Kidney tubule cell (primary cell): ENCODE measurements around the gene FOXP2.
"Not testable (repeated sequence)": the region's sequence is repeated elsewhere in the genome, so short reads cannot be mapped to it uniquely, and the experiment has no call there.

Experiments used
- DNase-seq: peaks from one replicate; pipeline ENCODE4 v3.0.0-alpha.2; 2018; ENCODE audit warnings: low spot score

FOXP2 gene

DNA sequence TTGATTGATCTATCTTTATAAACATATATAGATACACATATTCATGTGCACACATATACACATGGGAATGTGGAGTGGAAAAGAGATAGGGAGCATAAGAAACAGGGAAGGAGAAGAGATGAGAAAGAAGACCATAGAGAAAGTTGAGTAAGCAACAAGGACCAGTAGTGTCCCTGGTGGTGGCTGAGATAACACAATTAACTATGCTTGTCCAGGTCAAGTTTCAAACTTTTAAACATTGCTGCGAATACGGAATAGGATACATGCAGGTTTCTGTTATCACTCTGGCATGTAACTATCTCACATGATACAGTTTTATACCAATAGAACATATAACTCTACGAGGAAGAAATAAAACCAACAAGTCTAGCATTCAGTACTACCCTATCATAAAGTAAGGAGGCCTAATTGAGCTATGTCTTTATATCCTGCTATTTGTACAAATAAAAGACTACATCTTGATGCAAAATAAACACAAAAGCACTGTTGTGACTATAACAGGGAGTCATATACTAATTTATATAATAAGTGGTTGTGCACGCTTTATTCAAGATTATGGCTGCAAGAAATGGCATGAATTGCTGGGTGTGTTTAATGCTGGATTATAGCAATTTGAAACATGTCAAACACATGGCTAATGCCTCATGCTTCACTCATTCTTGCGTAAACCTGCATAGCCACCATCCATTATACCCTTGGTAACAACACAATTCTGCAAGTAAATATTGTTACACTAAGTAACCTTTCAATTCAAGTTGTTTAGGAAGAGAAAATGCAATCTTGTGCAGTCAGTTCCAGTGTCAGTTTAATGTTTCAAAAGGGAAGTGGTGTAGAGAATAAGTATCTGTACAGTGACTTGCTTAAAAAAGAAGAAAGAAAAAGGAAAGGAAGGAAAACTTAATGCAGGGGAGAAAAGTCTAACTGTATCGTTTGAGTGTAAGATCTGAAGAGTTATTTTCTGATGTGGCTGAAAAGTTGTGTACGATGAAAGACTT is 8.2 kb downstream of the FOXP2 start:
- no peak for DNase-seq

GRCh38 chr7:114426382-114426781 is 11.8 kb downstream of the FOXP2 start:
- DNase-seq = no peak

GRCh38 chr7:114426824-114427223 is 12.2 kb downstream of the FOXP2 start:
- peak; percentile 21 for DNase-seq

DNA sequence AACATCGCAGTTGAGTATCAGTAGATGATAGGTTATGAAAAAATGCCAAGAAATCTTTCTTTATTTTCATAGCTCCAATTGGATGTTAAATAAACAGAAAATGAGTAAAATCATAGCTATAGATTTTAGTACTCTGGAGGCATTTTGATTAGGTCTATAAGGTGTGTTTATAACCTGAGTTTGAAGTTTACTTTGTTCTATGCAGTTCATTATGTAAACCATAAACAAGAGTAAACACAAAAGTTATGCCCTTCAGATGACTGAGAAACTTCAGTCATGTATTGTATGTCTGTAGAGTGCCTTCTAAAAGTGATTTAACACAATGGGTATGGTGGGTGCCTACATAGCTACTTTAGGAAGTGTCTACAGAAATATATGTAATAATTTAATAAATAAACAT is 13.6 kb downstream of the FOXP2 start:
- no peak for DNase-seq

GRCh38 chr7:114431189-114431588 is 16.6 kb downstream of the FOXP2 start:
- no peak for DNase-seq

DNA sequence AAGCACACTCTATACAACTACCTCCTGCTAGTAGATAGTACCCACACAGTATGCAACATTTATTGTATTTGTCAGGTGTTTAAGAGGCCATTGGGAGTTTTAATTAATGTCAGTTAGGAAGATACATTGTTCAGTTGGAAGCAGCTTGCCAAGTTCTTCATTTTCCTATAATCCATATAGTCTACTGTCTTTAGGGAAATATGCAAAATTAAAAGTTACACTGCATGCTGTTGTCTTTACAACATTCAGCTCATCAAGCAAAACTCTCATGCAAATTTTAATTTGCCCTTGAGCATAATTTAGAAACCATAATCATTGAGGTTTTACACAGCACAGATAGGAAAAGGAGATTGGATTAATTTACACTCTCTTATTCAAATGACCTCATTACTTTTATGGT is 17.4 kb downstream of the FOXP2 start:
- DNase-seq = no peak

GRCh38 chr7:114432703-114433102 is 18.1 kb downstream of the FOXP2 start:
- DNase-seq = no peak

GRCh38 chr7:114439581-114439980 is 25.0 kb downstream of the FOXP2 start:
- no peak for DNase-seq

DNA sequence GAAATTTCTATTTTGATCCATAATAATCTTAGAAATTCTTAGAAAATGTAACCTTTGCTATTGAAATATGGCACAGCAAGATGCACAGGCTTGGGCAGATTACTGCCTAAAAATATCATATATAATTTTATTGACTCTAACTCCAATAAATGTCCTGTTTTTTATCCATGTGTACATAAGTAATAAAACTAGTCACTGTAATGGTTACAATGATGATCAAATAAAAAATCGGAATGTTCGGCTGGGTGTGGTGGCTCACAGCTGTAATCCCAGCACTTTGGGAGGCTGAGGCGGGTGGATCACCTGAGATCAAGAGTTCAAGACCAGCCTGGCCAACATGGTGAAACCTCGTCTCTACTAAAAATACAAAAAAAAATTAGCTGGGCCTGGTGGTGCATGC is 26.3 kb downstream of the FOXP2 start:
- DNase-seq = not testable (repeated sequence)

GRCh38 chr7:114444196-114444595 is 29.6 kb downstream of the FOXP2 start:
- DNase-seq = no peak

- DNase-seq = no peak
Measured at GRCh38 chr7:114450431-114450830, 35.8 kb downstream of the FOXP2 start.

DNA sequence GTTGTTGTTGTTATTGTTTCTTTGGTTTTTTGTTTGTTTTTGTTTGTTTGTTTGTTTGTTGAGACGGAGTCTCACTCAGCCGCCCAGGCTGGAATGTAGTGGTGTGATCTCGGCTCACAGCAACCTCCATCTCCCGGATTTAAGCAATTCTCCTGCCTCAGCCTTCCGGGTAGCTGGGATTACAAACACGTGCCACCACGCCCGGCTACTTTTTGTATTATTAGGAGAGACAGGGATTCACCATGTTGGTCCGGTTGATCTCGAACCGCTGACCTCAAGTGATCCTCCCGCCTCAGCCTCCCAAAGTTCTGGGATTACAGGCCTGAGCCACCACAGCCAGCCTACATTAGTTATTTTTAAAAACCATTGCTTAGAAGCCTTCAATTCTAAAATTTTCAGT is 45.0 kb downstream of the FOXP2 start:
- no peak for DNase-seq

DNA sequence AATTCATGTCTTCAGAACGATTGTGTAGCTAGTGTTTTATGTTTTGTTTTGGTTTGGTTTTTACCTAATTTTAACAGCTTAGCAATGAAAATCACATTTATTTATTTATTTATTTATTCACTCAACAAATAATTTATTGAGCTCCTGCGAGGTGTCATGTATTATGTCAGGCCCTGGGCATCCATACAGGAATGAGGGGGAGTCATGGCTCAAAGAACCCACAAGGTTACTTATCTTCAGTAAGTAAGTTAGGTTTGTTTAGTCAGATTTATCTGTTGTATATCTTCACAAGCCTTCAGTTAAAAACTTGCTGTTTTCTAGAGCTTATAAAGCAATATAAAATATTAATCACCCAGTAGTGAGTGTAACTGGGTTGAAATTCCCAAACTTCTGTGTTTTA is 45.4 kb downstream of the FOXP2 start:
- no peak for DNase-seq

GRCh38 chr7:114466917-114467316 is 52.3 kb downstream of the FOXP2 start:
- DNase-seq = no peak

- DNase-seq = no peak
Measured at GRCh38 chr7:114468844-114469243, 54.2 kb downstream of the FOXP2 start.

- no peak for DNase-seq
Measured at GRCh38 chr7:114472896-114473512, 58.4 kb downstream of the FOXP2 start.

DNA sequence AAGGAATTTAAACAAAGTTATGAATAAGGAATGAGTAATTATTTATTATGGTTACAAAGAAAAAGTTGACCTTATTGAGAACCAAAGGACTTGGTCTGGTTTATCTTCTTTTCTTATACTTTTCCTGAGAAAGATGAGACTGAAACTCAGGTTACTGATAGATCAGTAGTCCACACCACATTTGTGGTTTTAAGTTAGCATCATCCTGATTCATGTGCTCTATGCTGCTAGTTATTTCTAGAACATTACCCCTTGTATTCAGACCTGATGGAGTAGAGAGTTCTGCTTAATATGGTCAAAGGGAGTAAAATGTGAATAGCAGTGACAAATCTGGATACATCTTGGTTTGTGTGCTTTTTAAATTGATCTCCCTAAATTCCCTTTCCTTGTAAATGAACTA is 63.8 kb downstream of the FOXP2 start:
- DNase-seq = no peak

DNA sequence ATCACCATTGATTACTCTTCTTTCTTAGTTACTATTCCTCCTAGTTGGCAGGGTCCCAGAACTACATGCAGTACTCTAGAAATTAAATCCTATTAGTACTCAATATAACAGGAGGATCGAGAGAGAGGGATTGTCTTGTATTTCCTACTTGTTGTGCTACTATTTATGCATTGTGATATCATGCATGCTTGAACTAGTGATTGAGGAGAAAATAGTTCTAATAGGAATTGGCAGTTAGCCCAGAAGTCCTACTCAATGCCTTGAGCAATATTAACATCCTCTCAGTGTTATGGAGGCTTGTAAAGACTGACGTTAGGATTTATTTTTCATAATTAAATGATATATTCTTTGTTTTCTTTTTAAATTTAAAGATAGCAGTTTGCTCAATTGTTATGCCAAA is 67.4 kb downstream of the FOXP2 start:
- DNase-seq = peak; percentile 7

- no peak for DNase-seq
Measured at GRCh38 chr7:114484226-114484625, 69.6 kb downstream of the FOXP2 start.

DNA sequence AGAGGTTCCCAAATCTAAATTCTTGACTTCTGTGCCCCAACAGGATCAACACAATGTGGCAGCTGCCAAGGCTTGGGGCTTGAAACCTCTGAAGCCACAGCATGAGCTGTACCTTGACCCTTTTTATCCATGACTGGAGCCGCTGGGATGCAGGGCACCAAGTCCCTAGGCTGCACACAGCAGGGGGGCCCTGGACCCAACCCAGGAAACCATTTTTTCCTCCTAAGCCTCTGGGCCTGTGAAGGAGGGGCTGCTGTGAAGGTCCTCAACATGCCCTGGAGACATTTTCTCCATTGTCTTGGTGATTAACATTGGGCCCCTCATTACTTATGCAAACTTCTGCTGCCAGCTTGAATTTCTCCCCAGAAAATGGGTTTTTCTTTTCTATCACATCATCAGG is 72.6 kb downstream of the FOXP2 start:
- no peak for DNase-seq

DNA sequence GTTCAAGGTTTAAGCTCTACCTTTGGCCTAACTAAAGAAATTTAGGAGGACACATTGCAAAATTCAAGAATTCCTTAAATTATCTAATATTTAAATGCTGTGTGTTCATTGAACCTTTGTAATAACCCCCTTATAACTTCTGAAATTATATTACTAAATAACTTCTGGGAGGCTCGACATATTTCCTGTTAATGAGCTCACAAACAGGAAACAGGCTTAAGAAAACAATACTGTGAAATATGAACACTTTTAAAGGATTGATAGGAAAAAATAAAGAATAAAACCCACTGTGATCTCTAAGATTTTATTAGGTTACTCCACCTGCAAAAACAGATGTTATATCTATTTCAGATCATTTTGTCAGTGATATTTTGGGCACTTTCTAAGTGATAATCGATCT is 74.1 kb downstream of the FOXP2 start:
- DNase-seq = no peak

DNA sequence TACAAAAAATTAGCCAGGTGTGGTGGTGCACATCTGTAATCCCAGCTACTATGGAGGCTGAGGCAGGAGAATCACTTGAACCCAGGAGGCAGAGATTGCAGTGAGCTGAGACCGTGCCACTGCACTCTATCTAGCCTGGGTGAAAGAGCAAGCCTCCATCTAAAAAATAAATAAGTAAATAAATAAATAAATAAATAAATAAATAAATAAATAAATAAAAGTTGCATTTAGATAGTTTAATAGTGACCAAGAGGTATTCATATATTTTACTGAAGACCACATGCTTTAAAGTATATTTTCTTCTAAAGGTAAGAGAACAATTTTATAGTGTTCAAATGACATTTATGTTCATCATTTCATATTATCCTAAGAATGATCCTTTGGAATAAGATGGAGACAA is 82.9 kb downstream of the FOXP2 start:
- not testable (repeated sequence) for DNase-seq

GRCh38 chr7:114502454-114503254 is 88.0 kb downstream of the FOXP2 start:
- DNase-seq = peak; percentile 5
